ENCODE data around the gene HLA-DQB1. TPM values are rescaled to one million over a fixed set of nuclear protein-coding genes. Genes with fewer than 3 reads are reported as not detected.
"Not testable (repeated sequence)": the region's sequence is repeated elsewhere in the genome, so short reads cannot be mapped to it uniquely, and the experiment has no call there.

HLA-DQB1 gene
- total RNA-seq, 4 donors from 2014 or later, result 0.16 to 5.8 (median 1.4) TPM

GRCh38 chr6:32655203-32655710 is 11.2 kb downstream of the HLA-DQB1 start:
- H3K4me1 ChIP-seq, result no peaks in the 10 kb centered on the region
- 0% methylated on average over 2 of the region's 2 CpGs for WGBS, 2 donors (ENCODE audit: low coverage in 1 of 2)
- no peaks in the 10 kb centered on the region for H3K27me3 ChIP-seq
- H3K36me3 ChIP-seq, result no peaks in the 10 kb centered on the region
- H3K4me3 ChIP-seq, result no peak overlapping the region
- no peak overlapping the region for H3K27ac ChIP-seq
- ATAC-seq, result no peak
- H3K9me3 ChIP-seq, result no peaks in the 10 kb centered on the region
- no peak for TF ChIP-seq POLR2AphosphoS5 (IDR thresholded peaks at IDR 0.05)
- TF ChIP-seq POLR2A (IDR thresholded peaks at IDR 0.05), result no peak
- no peak for TF ChIP-seq EP300 (IDR thresholded peaks at IDR 0.05)
- no peak for TF ChIP-seq CTCF (IDR thresholded peaks at IDR 0.05)

GRCh38 chr6:32645047-32645703 is 21.3 kb downstream of the HLA-DQB1 start:
- no peak for ATAC-seq
- TF ChIP-seq POLR2A (IDR thresholded peaks at IDR 0.05), result no peak
- no peak for TF ChIP-seq EP300 (IDR thresholded peaks at IDR 0.05)
- TF ChIP-seq POLR2AphosphoS5 (IDR thresholded peaks at IDR 0.05), result no peak
- no peak for TF ChIP-seq CTCF (IDR thresholded peaks at IDR 0.05)
- no peaks in the 10 kb centered on the region for H3K9me3 ChIP-seq
- H3K4me1 ChIP-seq, result no peaks in the 10 kb centered on the region
- WGBS, 2 donors (ENCODE audit: low coverage in 1 of 2), result no CpG with 5 or more reads among the region's 6 CpGs
- no peak overlapping the region for H3K4me3 ChIP-seq
- no peak overlapping the region for H3K27ac ChIP-seq
- H3K36me3 ChIP-seq, result no peaks in the 10 kb centered on the region
- no peaks in the 10 kb centered on the region for H3K27me3 ChIP-seq

- H3K9me3 ChIP-seq, result no peaks in the 10 kb centered on the region
- ATAC-seq, result no peak
- no peaks in the 10 kb centered on the region for H3K36me3 ChIP-seq
Observed at GRCh38 chr6:32643904-32644303, 22.6 kb downstream of the HLA-DQB1 start.

GRCh38 chr6:32642720-32643106 is 23.7 kb downstream of the HLA-DQB1 start:
- no peak overlapping the region for H3K4me3 ChIP-seq
- ATAC-seq, result no peak
- H3K27ac ChIP-seq, result no peak overlapping the region
- no peaks in the 10 kb centered on the region for H3K9me3 ChIP-seq
- WGBS, 2 donors (ENCODE audit: low coverage in 1 of 2), result 21% methylated on average over 2 of the region's 6 CpGs; no CpG with 5 or more reads in 1 of the 2 donors
- no peaks in the 10 kb centered on the region for H3K36me3 ChIP-seq
- TF ChIP-seq EP300 (IDR thresholded peaks at IDR 0.05), result no peak
- TF ChIP-seq POLR2AphosphoS5 (IDR thresholded peaks at IDR 0.05), result no peak
- TF ChIP-seq POLR2A (IDR thresholded peaks at IDR 0.05), result no peak
- no peak for TF ChIP-seq CTCF (IDR thresholded peaks at IDR 0.05)
- H3K4me1 ChIP-seq, result no peaks in the 10 kb centered on the region
- no peaks in the 10 kb centered on the region for H3K27me3 ChIP-seq

More at GRCh38 chr6:32643904-32644303, 22.6 kb downstream of the HLA-DQB1 start:
- H3K27me3 ChIP-seq, result no peaks in the 10 kb centered on the region
- TF ChIP-seq POLR2A (IDR thresholded peaks at IDR 0.05) (no peak), CTCF (IDR thresholded peaks at IDR 0.05) (no peak), POLR2AphosphoS5 (IDR thresholded peaks at IDR 0.05) (no peak), EP300 (IDR thresholded peaks at IDR 0.05) (no peak)
- H3K4me1 ChIP-seq, result no peaks in the 10 kb centered on the region
- no peak overlapping the region for H3K27ac ChIP-seq
- WGBS, 2 donors (ENCODE audit: low coverage in 1 of 2), result 19 to 21% methylated on average over 4 of the region's 4 CpGs
- no peak overlapping the region for H3K4me3 ChIP-seq

- no CpG with 5 or more reads among the region's 2 CpGs for WGBS, 2 donors (ENCODE audit: low coverage in 1 of 2)
- H3K27ac ChIP-seq, H3K4me3 ChIP-seq, ATAC-seq, H3K4me1 ChIP-seq, H3K27me3 ChIP-seq, H3K36me3 ChIP-seq, H3K9me3 ChIP-seq: not testable (repeated sequence)
Observed at GRCh38 chr6:32641785-32642719, 24.4 kb downstream of the HLA-DQB1 start.
